Measurements from ENCODE around the gene PTH1R.

DNA sequence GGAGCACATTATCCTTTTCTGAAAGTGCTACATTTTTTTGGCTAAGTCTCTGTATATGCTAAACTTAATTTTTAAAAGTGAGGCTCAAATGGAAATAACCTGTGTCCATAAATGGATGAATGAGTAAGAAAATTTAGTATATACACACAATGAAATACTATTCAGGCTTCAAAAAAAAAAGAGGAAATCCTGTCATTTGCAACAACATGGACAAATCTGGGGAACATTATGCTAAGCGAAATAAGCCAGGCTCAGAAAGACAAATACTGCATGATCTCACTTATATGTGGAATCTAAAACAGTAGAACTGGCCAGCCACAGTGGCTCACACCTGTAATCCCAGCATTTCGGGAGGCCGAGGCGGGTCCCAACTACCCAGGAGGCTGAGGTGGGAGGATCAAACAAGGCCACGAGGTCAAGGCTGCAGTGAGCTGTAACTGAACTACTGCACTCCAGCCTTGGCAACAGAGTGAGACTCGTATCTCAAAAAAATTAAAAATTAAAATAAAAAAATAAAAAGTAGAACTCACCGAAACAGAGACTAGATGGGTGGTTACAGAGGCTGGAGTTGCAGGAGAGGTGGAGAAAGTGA is 73.2 kb downstream of the PTH1R start:
- TF ChIP-seq CTCF (IDR thresholded peaks at IDR 0.05; ENCODE audit: low read depth, low read length) (no peak), EZH2phosphoT487 (IDR thresholded peaks at IDR 0.05; ENCODE audit: low read depth) (no peak)

Data from OCI-LY3 (cell line).